ENCODE measurements around the gene NFIX. TPM values are rescaled to one million over a fixed set of nuclear protein-coding genes. Genes with fewer than 3 reads are reported as not detected.

The NFIX gene
- total and polyA plus RNA-seq, 9 of the 15 experiments (the other 6 are each of a cell fraction or from before 2014, with no cell fraction given), result 0.28 to 26.8 (median 5.4) TPM

DNA sequence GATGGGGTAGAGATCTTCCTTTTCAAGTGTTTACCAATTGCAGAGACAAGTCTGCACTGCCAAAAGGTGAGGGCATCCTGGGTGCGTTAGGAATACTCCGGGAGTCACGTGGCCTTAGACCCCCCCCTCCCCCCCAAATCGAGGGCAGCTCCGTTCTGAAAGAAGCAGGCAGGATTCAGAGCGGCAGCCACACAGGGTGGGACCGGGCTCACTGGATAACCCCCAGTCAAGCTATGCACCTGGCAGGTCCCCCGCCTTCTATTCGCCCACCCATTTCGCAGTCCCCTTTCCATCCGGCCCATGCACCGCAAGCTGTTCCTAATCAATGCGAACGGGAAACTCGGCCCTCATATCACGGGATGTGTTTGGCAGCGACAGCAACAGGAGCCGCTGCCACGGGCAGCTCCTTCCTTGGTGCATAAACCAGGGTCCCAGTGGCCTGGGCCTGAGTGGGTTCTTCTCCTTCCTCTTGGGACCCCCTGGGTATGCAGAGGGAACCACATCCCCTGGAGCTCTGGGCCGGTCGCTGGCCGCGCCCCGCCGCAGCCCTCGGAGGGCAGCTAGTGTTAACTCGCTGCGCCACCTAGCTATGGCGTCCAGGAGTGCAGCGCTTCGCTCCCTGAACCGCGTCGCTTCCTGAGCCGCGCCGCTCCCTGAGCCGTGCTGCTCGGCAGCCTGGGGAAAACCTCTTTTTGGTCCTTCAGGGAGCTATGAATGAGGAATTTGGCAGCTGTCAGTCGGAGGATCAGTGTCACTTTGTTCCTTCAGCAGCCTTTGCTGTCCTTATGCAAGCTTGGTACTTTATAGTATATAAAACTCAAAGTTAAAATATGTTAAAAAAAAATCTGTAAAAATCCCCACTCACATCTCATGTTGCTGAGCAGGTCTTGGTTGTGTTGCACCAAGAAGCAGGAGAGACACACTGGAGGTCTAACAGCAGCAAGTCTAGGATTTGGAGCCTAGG, 66.0 kb downstream of the NFIX start:
- H4K20me1 ChIP-seq (replicated peaks; ENCODE audit: control insufficient read depth, insufficient read depth, low read length), result peaks cover 18% of the 10 kb centered on the region; the same call in 1 of the 2 replicates
- H3K27ac ChIP-seq (ENCODE audit: extremely low read depth, low read depth, low read length), result no peak overlapping the region
- POLR2A ChIA-PET, result interaction anchor here (0.7 to 1.2 kb wide), 11 partner anchors 9 to 1700 kb away, joined by 3 to 14 read pairs (median 3); no protein-coding TSS in a partner anchor
- intact Hi-C loops (cut with micrococcal nuclease), result loop anchor here (1.0 kb wide), 1 partner anchor 78 kb away; no protein-coding TSS in a partner anchor
- peak overlapping the region; percentile 71 for H2AFZ ChIP-seq (ENCODE audit: low read depth, low read length)
- CTCF ChIA-PET (ENCODE audit: low intra/inter-chr PET ratio), result interaction anchor here (1.2 to 2.7 kb wide), 3 partner anchors 77 to 96 kb away, joined by 3 to 15 read pairs (median 14); no protein-coding TSS in a partner anchor
- DNase-seq (ENCODE audit: extremely low read depth in 1 of 4, low spot score in 3 of 4) (peak; percentile 84 to 89 (median 88)), FAIRE-seq (peak; percentile 93), ATAC-seq (peak; percentile 98)
- peak overlapping the region; percentile 24 to 86; a peak in 2 of 4 replicates for H3K9ac ChIP-seq (ENCODE audit: insufficient read depth in 1 of 2, low read depth in 2 of 2, low read length in 2 of 2)
- 10% methylated on average over 36 of the region's 40 CpGs for WGBS (ENCODE audit: insufficient coverage, low coverage, missing lambda C conversion rate)
- no peaks in the 10 kb centered on the region for H3K36me3 ChIP-seq (ENCODE audit: control insufficient read depth, insufficient read depth, low read length)
- H3K4me2 ChIP-seq (ENCODE audit: insufficient read depth, low read length), result peak overlapping the region; percentile 70
- no TSS peak for BruUV-seq (replicated peaks)
- H3K4me3 ChIP-seq, result peak overlapping the region; percentile 12; the same call in 1 of the 2 replicates
- H3K4me1 ChIP-seq (replicated peaks in 1 of 2; ENCODE audit: control insufficient read depth in 2 of 2, insufficient read depth in 2 of 2, low read length in 2 of 2), result peaks cover 17 to 62% of the 10 kb centered on the region in 2 experiments; a peak in 4 of 5 replicates
- H3K27me3 ChIP-seq (ENCODE audit: control insufficient read depth in 2 of 2, insufficient read depth in 2 of 2, low read length in 2 of 2), result no peaks in the 10 kb centered on the region
- H3K79me2 ChIP-seq (ENCODE audit: control insufficient read depth, insufficient read depth, low read length), result peaks cover 8% of the 10 kb centered on the region; the same call in 2 of the 3 replicates
- H3K9me3 ChIP-seq (replicated peaks; ENCODE audit: control insufficient read depth, insufficient read depth, low read depth, low read length), result no peaks in the 10 kb centered on the region
- no peaks in the 10 kb centered on the region for H3K9me1 ChIP-seq (ENCODE audit: control insufficient read depth, insufficient read depth, low read length)
- in situ Hi-C loops (cut with MboI), result no loop called here
- no peak for TF ChIP-seq HDAC6 (IDR thresholded peaks at IDR 0.05; ENCODE audit: low read depth, low read length)
- no peak for TF ChIP-seq BRCA1 (IDR thresholded peaks at IDR 0.05)
- TF ChIP-seq BRCA1 (CRISPR knock-in tag; IDR thresholded peaks at IDR 0.05), result no peak
- TF ChIP-seq PHF21A (IDR thresholded peaks at IDR 0.05; ENCODE audit: borderline replicate concordance, low read depth), result 0 out of 2 replicates have a peak, but pooled peaks have one; percentile 25
- peak; percentile 31; the same call in 1 of the 2 replicates for TF ChIP-seq GABPB1 (CRISPR knock-in tag; IDR thresholded peaks at IDR 0.05)
- peak; percentile 72 for TF ChIP-seq CTBP1 (IDR thresholded peaks at IDR 0.05; ENCODE audit: borderline replicate concordance)
- TF ChIP-seq, protein P1, sequence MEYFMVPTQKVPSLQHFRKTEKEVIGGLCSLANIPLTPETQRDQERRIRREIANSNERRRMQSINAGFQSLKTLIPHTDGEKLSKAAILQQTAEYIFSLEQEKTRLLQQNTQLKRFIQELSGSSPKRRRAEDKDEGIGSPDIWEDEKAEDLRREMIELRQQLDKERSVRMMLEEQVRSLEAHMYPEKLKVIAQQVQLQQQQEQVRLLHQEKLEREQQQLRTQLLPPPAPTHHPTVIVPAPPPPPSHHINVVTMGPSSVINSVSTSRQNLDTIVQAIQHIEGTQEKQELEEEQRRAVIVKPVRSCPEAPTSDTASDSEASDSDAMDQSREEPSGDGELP (CRISPR knock-in tag; IDR thresholded peaks at IDR 0.05; ENCODE audit: borderline replicate concordance), result peak; percentile 53; the same call in 1 of the 2 replicates
- TF ChIP-seq, protein P2, sequence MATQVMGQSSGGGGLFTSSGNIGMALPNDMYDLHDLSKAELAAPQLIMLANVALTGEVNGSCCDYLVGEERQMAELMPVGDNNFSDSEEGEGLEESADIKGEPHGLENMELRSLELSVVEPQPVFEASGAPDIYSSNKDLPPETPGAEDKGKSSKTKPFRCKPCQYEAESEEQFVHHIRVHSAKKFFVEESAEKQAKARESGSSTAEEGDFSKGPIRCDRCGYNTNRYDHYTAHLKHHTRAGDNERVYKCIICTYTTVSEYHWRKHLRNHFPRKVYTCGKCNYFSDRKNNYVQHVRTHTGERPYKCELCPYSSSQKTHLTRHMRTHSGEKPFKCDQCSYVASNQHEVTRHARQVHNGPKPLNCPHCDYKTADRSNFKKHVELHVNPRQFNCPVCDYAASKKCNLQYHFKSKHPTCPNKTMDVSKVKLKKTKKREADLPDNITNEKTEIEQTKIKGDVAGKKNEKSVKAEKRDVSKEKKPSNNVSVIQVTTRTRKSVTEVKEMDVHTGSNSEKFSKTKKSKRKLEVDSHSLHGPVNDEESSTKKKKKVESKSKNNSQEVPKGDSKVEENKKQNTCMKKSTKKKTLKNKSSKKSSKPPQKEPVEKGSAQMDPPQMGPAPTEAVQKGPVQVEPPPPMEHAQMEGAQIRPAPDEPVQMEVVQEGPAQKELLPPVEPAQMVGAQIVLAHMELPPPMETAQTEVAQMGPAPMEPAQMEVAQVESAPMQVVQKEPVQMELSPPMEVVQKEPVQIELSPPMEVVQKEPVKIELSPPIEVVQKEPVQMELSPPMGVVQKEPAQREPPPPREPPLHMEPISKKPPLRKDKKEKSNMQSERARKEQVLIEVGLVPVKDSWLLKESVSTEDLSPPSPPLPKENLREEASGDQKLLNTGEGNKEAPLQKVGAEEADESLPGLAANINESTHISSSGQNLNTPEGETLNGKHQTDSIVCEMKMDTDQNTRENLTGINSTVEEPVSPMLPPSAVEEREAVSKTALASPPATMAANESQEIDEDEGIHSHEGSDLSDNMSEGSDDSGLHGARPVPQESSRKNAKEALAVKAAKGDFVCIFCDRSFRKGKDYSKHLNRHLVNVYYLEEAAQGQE (IDR thresholded peaks at IDR 0.05; ENCODE audit: borderline replicate concordance), result peak; percentile 81
- TF ChIP-seq, protein P2 (CRISPR knock-in tag; IDR thresholded peaks at IDR 0.05; ENCODE audit: low read depth), result no peak
- TF ChIP-seq FOXK1 (CRISPR knock-in tag; IDR thresholded peaks at IDR 0.05; ENCODE audit: borderline replicate concordance), result no peak
